Activated CD4-positive, alpha-beta T cell treated with anti-CD3 and anti-CD28 coated beads, Interleukin-2, amount 10 ng/mL, durations not matched to agents 24 days and 14 days (primary cell): ENCODE measurements around the gene GBE1. TPM values are rescaled to one million over a fixed set of nuclear protein-coding genes. Genes with fewer than 3 reads are reported as not detected.

Experiments
- DNase-seq: peaks from one replicate; pipeline ENCODE4 v3.0.0; 2022
- H3K27ac Mint-ChIP-seq: one replicate; pipeline ENCODE4 v1.8.0; 2022; ENCODE audit warnings: mild to moderate bottlenecking, mixed read lengths
- H3K27me3 Mint-ChIP-seq: one replicate; pipeline ENCODE4 v1.8.0; 2022; ENCODE audit warnings: mixed read lengths
- H3K36me3 Mint-ChIP-seq: one replicate; pipeline ENCODE4 v1.8.0; 2022; ENCODE audit warnings: low read depth, mild to moderate bottlenecking, mixed read lengths
- H3K4me1 Mint-ChIP-seq: one replicate; pipeline ENCODE4 v1.8.0; 2021; ENCODE audit warnings: mixed read lengths
- H3K4me3 Mint-ChIP-seq: one replicate; pipeline ENCODE4 v1.8.0; 2022; ENCODE audit warnings: mild to moderate bottlenecking, moderate library complexity, mixed read lengths
- H3K9me3 Mint-ChIP-seq: one replicate; pipeline ENCODE4 v1.8.0; 2021; ENCODE audit warnings: mixed read lengths
- intact Hi-C: fragments of 100-400 bp; cut with micrococcal nuclease; formaldehyde crosslinking; loops from one replicate; pipeline ENCODE4 v1.15.1; 2023
- total RNA-seq: library from RNA; stranded (reverse); gene quantifications from 2 replicates; pipeline ENCODE4 v1.2.3, GENCODE V29; 2022

GBE1 gene
- total RNA-seq, 1 donor from 2014 or later: 39.1 TPM

DNA sequence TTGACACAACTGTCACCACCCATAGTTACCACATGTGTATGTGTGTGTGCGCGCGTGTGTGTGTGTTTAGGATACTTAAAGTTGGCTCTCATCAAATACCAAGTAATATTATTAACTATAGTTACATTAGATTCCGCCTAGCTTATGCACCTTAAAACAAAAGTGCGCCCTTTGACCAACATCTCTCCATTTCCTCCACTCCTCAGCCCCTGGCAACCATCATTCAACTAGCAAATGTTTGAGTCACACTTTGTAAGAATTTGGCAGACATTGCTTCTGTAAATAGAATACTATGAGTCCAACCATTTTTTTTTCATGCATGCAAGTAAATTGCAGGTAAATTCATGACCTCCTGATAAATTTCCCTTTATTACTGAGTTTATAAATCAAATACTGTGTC lies 169.3 kb downstream of the GBE1 start:
- H3K36me3 Mint-ChIP-seq: peaks cover 3% of the 10 kb centered on the region
- no peak overlapping the region for H3K27ac Mint-ChIP-seq
- no peaks in the 10 kb centered on the region for H3K9me3 Mint-ChIP-seq
- intact Hi-C loops: no loop called here
- H3K4me1 Mint-ChIP-seq: peaks cover 2% of the 10 kb centered on the region
- H3K4me3 Mint-ChIP-seq: no peak overlapping the region
- H3K27me3 Mint-ChIP-seq: no peaks in the 10 kb centered on the region
- DNase-seq: no peak

DNA sequence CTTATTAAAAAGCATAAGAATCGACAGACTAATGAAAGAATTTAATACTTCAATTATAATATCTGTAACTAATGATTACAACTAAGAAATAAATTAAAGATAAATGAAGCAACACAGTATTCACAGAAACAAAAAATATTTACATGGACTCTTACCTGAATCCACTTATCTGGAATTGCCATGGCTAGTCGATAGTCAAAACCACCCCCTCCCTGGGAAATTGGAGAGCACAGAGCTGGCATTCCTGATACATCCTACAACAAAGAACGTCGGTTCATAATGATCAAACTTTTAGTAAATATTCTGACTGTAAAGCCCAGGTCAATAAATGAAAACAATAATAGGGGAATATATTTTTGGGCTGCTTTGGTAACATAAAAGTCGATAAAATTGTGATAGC lies 175.5 kb downstream of the GBE1 start:
- H3K27ac Mint-ChIP-seq: no peak overlapping the region
- peaks cover 2% of the 10 kb centered on the region for H3K4me1 Mint-ChIP-seq
- no peak overlapping the region for H3K4me3 Mint-ChIP-seq
- DNase-seq: no peak
- no peaks in the 10 kb centered on the region for H3K9me3 Mint-ChIP-seq
- intact Hi-C loops: loop anchor here (10.0 kb wide), 1 partner anchor 549 kb away; no protein-coding TSS in a partner anchor
- H3K27me3 Mint-ChIP-seq: no peaks in the 10 kb centered on the region
- H3K36me3 Mint-ChIP-seq: no peaks in the 10 kb centered on the region

DNA sequence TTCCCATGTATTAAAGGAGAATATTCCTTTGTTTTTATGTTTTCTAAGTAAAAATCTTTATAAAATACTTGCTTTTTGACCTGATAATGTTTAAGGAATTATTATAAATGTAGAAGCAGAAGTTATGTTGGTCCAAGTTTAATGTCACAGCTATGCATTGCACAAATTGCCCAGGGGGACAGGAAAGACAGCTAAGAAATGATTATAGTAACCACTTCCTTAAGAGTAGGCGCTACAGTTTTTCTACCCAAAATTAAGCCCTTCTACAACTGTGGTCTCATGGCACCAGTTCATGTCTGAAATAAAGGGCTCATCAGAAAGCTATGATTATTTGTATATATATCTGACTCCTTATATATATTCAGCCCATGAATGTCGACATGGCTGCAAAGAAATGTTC lies 176.4 kb downstream of the GBE1 start:
- H3K4me3 Mint-ChIP-seq: no peak overlapping the region
- no peaks in the 10 kb centered on the region for H3K9me3 Mint-ChIP-seq
- intact Hi-C loops: loop anchor here (10.0 kb wide), 1 partner anchor 550 kb away; no protein-coding TSS in a partner anchor
- no peak overlapping the region for H3K27ac Mint-ChIP-seq
- H3K36me3 Mint-ChIP-seq: no peaks in the 10 kb centered on the region
- DNase-seq: no peak
- peaks cover 2% of the 10 kb centered on the region for H3K4me1 Mint-ChIP-seq
- H3K27me3 Mint-ChIP-seq: no peaks in the 10 kb centered on the region

- H3K36me3 Mint-ChIP-seq: peaks cover 2% of the 10 kb centered on the region
- intact Hi-C loops: loop anchor here (10.0 kb wide), 1 partner anchor 553 kb away; no protein-coding TSS in a partner anchor
- no peaks in the 10 kb centered on the region for H3K27me3 Mint-ChIP-seq
- DNase-seq: peak; percentile 74
- no peak overlapping the region for H3K4me3 Mint-ChIP-seq
- no peaks in the 10 kb centered on the region for H3K4me1 Mint-ChIP-seq
- no peaks in the 10 kb centered on the region for H3K9me3 Mint-ChIP-seq
- no peak overlapping the region for H3K27ac Mint-ChIP-seq
These were observed 179.4 kb downstream of the GBE1 start for GRCh38 chr3:81581966-81582599.

DNA sequence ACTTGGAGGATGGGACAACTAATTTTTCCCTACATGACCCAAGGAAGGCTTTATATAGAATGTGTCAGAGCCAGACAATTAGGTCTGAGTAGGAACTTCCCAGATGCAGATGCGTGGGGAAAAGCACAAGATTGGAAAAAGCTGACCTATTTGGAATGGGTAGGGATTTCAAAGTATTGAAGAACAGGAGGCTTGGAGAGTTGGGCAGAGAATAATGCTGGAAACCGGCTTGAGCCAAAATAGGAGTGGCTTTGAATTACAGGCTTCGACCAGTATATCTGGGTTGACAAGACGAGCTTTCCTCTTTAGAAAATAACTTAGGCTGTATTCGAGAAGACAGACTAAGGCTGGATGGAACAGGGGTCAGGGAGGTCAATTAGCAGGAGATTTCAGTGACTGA lies 181.1 kb downstream of the GBE1 start:
- intact Hi-C loops: loop anchor here (10.0 kb wide), 1 partner anchor 554 kb away; no protein-coding TSS in a partner anchor
- Mint-ChIP-seq H3K4me1 (no peaks in the 10 kb centered on the region), H3K4me3 (no peak overlapping the region), H3K27me3 (no peaks in the 10 kb centered on the region), H3K9me3 (no peaks in the 10 kb centered on the region), H3K36me3 (peaks cover 2% of the 10 kb centered on the region), H3K27ac (no peak overlapping the region)
- DNase-seq: no peak

DNA sequence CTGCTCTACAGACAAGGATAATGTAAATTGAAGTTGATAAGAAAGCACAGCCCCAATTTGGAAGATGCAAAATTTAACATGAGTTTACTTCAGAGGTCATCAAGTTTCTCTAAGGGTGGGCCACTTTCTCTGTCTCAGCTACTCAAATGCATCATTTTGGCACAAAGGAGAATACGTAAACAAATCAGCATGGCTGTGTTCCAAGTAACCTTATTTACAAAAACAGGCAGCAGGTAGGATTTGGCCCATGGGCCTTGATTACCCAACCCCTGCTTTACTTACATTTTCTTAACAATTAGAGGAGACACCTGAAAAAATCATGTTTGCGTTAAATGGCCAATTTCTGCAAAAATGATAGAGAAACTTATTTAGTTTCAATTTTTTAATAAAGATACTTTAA lies 181.7 kb downstream of the GBE1 start:
- intact Hi-C loops: loop anchor here (10.0 kb wide), 1 partner anchor 555 kb away; no protein-coding TSS in a partner anchor
- Mint-ChIP-seq H3K4me3 (no peak overlapping the region), H3K36me3 (peaks cover 2% of the 10 kb centered on the region), H3K9me3 (no peaks in the 10 kb centered on the region), H3K27me3 (no peaks in the 10 kb centered on the region), H3K27ac (no peak overlapping the region), H3K4me1 (no peaks in the 10 kb centered on the region)
- DNase-seq: no peak

GRCh38 chr3:81572201-81572756 lies 189.2 kb downstream of the GBE1 start:
- H3K4me1 Mint-ChIP-seq: peaks cover 4% of the 10 kb centered on the region
- H3K27me3 Mint-ChIP-seq: no peaks in the 10 kb centered on the region
- H3K9me3 Mint-ChIP-seq: no peaks in the 10 kb centered on the region
- H3K4me3 Mint-ChIP-seq: no peak overlapping the region
- peaks cover 8% of the 10 kb centered on the region for H3K36me3 Mint-ChIP-seq
- peak overlapping the region; percentile 6 for H3K27ac Mint-ChIP-seq
- intact Hi-C loops: no loop called here
- DNase-seq: no peak

DNA sequence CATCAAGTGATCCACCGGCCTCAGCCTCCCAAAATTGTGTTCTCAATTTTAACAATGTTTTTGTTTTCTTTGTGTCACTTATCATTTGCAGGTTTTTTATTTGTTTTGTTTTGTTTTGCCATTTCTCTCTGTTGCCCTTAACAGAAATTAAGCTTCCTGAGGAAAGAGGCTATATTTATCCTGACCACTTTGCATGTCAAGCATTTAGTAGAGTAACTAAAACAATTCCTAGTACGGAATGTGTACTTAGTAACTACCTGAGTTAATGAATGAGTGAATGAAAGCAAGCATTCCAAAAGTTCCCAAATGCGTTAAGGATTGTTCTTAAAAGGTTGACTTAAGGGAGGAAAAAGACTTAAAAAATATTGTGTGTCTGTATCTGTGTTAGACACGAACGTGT lies 193.1 kb downstream of the GBE1 start:
- H3K36me3 Mint-ChIP-seq: peaks cover 14% of the 10 kb centered on the region
- DNase-seq: no peak
- no peaks in the 10 kb centered on the region for H3K9me3 Mint-ChIP-seq
- H3K27ac Mint-ChIP-seq: no peak overlapping the region
- H3K4me1 Mint-ChIP-seq: peaks cover 4% of the 10 kb centered on the region
- intact Hi-C loops: no loop called here
- H3K4me3 Mint-ChIP-seq: no peak overlapping the region
- H3K27me3 Mint-ChIP-seq: no peaks in the 10 kb centered on the region

- Mint-ChIP-seq H3K4me1 (no peaks in the 10 kb centered on the region), H3K4me3 (no peak overlapping the region), H3K27ac (no peak overlapping the region), H3K36me3 (peaks cover 6% of the 10 kb centered on the region), H3K27me3 (no peaks in the 10 kb centered on the region), H3K9me3 (no peaks in the 10 kb centered on the region)
- intact Hi-C loops: no loop called here
- no peak for DNase-seq
These were observed 196.4 kb downstream of the GBE1 start for GRCh38 chr3:81565041-81565440.

- Mint-ChIP-seq H3K36me3 (no peaks in the 10 kb centered on the region), H3K27me3 (no peaks in the 10 kb centered on the region), H3K4me1 (no peaks in the 10 kb centered on the region), H3K9me3 (no peaks in the 10 kb centered on the region), H3K27ac (no peak overlapping the region), H3K4me3 (no peak overlapping the region)
- intact Hi-C loops: no loop called here
- no peak for DNase-seq
These were observed 203.3 kb downstream of the GBE1 start for GRCh38 chr3:81558106-81558505.

GRCh38 chr3:81554801-81555200 lies 206.6 kb downstream of the GBE1 start:
- intact Hi-C loops: no loop called here
- Mint-ChIP-seq H3K36me3 (peaks cover 4% of the 10 kb centered on the region), H3K4me3 (no peak overlapping the region), H3K27ac (no peak overlapping the region), H3K9me3 (peaks cover 16% of the 10 kb centered on the region), H3K27me3 (no peaks in the 10 kb centered on the region), H3K4me1 (no peaks in the 10 kb centered on the region)
- DNase-seq: no peak

- no peak overlapping the region for H3K27ac Mint-ChIP-seq
- intact Hi-C loops: no loop called here
- DNase-seq: no peak
- peaks cover 4% of the 10 kb centered on the region for H3K36me3 Mint-ChIP-seq
- no peaks in the 10 kb centered on the region for H3K27me3 Mint-ChIP-seq
- H3K4me1 Mint-ChIP-seq: no peaks in the 10 kb centered on the region
- no peak overlapping the region for H3K4me3 Mint-ChIP-seq
- peaks cover 16% of the 10 kb centered on the region for H3K9me3 Mint-ChIP-seq
These were observed 207.1 kb downstream of the GBE1 start for GRCh38 chr3:81554388-81554787.

- DNase-seq: no peak
- Mint-ChIP-seq H3K36me3 (peaks cover 4% of the 10 kb centered on the region), H3K27me3 (no peaks in the 10 kb centered on the region), H3K27ac (no peak overlapping the region), H3K4me1 (no peaks in the 10 kb centered on the region), H3K9me3 (peaks cover 16% of the 10 kb centered on the region), H3K4me3 (no peak overlapping the region)
- intact Hi-C loops: no loop called here
These were observed 211.0 kb downstream of the GBE1 start for GRCh38 chr3:81550415-81550814.

GRCh38 chr3:81549831-81550230 lies 211.6 kb downstream of the GBE1 start:
- Mint-ChIP-seq H3K27me3 (no peaks in the 10 kb centered on the region), H3K4me3 (no peak overlapping the region), H3K4me1 (no peaks in the 10 kb centered on the region), H3K27ac (no peak overlapping the region), H3K36me3 (peaks cover 4% of the 10 kb centered on the region), H3K9me3 (peaks cover 16% of the 10 kb centered on the region)
- no peak for DNase-seq
- intact Hi-C loops: no loop called here

GRCh38 chr3:81549388-81549787 lies 212.1 kb downstream of the GBE1 start:
- H3K4me1 Mint-ChIP-seq: no peaks in the 10 kb centered on the region
- intact Hi-C loops: no loop called here
- peaks cover 4% of the 10 kb centered on the region for H3K36me3 Mint-ChIP-seq
- no peak for DNase-seq
- H3K4me3 Mint-ChIP-seq: no peak overlapping the region
- H3K9me3 Mint-ChIP-seq: peaks cover 16% of the 10 kb centered on the region
- H3K27ac Mint-ChIP-seq: no peak overlapping the region
- H3K27me3 Mint-ChIP-seq: no peaks in the 10 kb centered on the region
